Tibial artery (tissue), 4 donors: ENCODE results near the gene KYNU.
"Not testable (repeated sequence)": the region's sequence is repeated elsewhere in the genome, so short reads cannot be mapped to it uniquely, and the experiment has no call there.

Experiments
- DNase-seq, 2 donors: peaks; one replicate each; pipeline ENCODE4 v3.0.0-alpha.2; 2019
- H3K27ac ChIP-seq, 2 donors: fragments of 200-600 bp; sonication (generic) in 1 of 2; 1 replicate in 1 of 2; 2 replicates in 1 of 2; pipeline ENCODE4 v1.5.1; 2018 to 2019; ENCODE audit warnings: mild to moderate bottlenecking in 1 of 2
- H3K27me3 ChIP-seq, 2 donors: fragments of 200-600 bp; sonication (generic) in 1 of 2; one replicate each; pipeline versions ENCODE4 v1.5.1 to v1.6.0; 2016 to 2019
- H3K36me3 ChIP-seq, 3 donors: fragments of 200-600 bp; sonication (generic) in 2 of 3; one replicate each; pipeline ENCODE4 v1.5.1; 2016 to 2019; ENCODE audit warnings: mild to moderate bottlenecking in 2 of 3
- H3K4me1 ChIP-seq, 4 donors: fragments of 200-600 bp; sonication (generic) in 2 of 4; 1 replicate in 3 of 4; 2 replicates in 1 of 4; pipeline ENCODE4 v1.5.1; 2016 to 2019
- H3K4me3 ChIP-seq, 2 donors: fragments of 200-600 bp; sonication (generic) in 1 of 2; 1 replicate in 1 of 2; 2 replicates in 1 of 2; pipeline ENCODE4 v1.5.1; 2018 to 2019; ENCODE audit warnings: mild to moderate bottlenecking in 2 of 2
- H3K9me3 ChIP-seq, 3 donors: fragments of 200-600 bp; sonication (generic) in 1 of 3; one replicate each; pipeline ENCODE4 v1.5.1; 2016 to 2019
- CTCF ChIP-seq, 2 experiments: fragments of 200-600 bp in 1 of 2; fragments of 450-650 bp in 1 of 2; IDR thresholded peaks; one replicate each; pipeline ENCODE4 v1.5.1; 2017 to 2019; ENCODE audit warnings: antibody characterized with exemption in 2 of 2, mild to moderate bottlenecking in 1 of 2, moderate library complexity in 1 of 2
- intact Hi-C: fragments of 100-400 bp; cut with DNase I; formaldehyde crosslinking; loops from one replicate; pipeline ENCODE4 v1.15.0; 2023; ENCODE audit warnings: low total_unique reads

KYNU gene

GRCh38 chr2:143029141-143029540 lies 151.7 kb downstream of the KYNU start:
- no peak for DNase-seq
- H3K27ac ChIP-seq = no peak overlapping the region
- TF ChIP-seq CTCF (IDR thresholded peaks at IDR 0.05) = no peak
- intact Hi-C loops = no loop called here
- peaks cover 0 to 7% of the 10 kb centered on the region in 2 donors for H3K27me3 ChIP-seq
- H3K36me3 ChIP-seq = no peaks in the 10 kb centered on the region
- no peaks in the 10 kb centered on the region for H3K9me3 ChIP-seq
- peaks cover 0 to 6% (median 0%) of the 10 kb centered on the region in 4 donors for H3K4me1 ChIP-seq
- no peak overlapping the region for H3K4me3 ChIP-seq

GRCh38 chr2:143030127-143030526 lies 152.7 kb downstream of the KYNU start:
- intact Hi-C loops = no loop called here
- Histone ChIP-seq H3K36me3 (no peaks in the 10 kb centered on the region), H3K9me3 (no peaks in the 10 kb centered on the region), H3K27ac (no peak overlapping the region), H3K4me1 (peaks cover 0 to 6% (median 0%) of the 10 kb centered on the region in 4 donors), H3K4me3 (no peak overlapping the region), H3K27me3 (peaks cover 0 to 7% of the 10 kb centered on the region in 2 donors)
- TF ChIP-seq CTCF (IDR thresholded peaks at IDR 0.05) = no peak
- DNase-seq = no peak

GRCh38 chr2:143034292-143035074 lies 157.0 kb downstream of the KYNU start:
- H3K9me3 ChIP-seq = no peaks in the 10 kb centered on the region
- intact Hi-C loops = no loop called here
- TF ChIP-seq CTCF (IDR thresholded peaks at IDR 0.05) = peak; percentile 91
- no peaks in the 10 kb centered on the region for H3K27me3 ChIP-seq
- DNase-seq = peak in 1 of 2 donors; percentile 50
- H3K4me1 ChIP-seq = no peaks in the 10 kb centered on the region
- no peak overlapping the region for H3K4me3 ChIP-seq
- no peaks in the 10 kb centered on the region for H3K36me3 ChIP-seq
- no peak overlapping the region for H3K27ac ChIP-seq

GRCh38 chr2:143051465-143051864 lies 174.0 kb downstream of the KYNU start:
- intact Hi-C loops = no loop called here
- Histone ChIP-seq H3K4me1 (no peaks in the 10 kb centered on the region), H3K4me3 (no peak overlapping the region), H3K36me3 (no peaks in the 10 kb centered on the region), H3K9me3 (no peaks in the 10 kb centered on the region), H3K27ac (no peak overlapping the region), H3K27me3 (no peaks in the 10 kb centered on the region)
- no peak for TF ChIP-seq CTCF (IDR thresholded peaks at IDR 0.05)
- no peak for DNase-seq

- intact Hi-C loops, H3K4me3 ChIP-seq, DNase-seq, H3K9me3 ChIP-seq, H3K4me1 ChIP-seq, H3K27ac ChIP-seq, H3K36me3 ChIP-seq, H3K27me3 ChIP-seq: not testable (repeated sequence)
These were observed 176.0 kb downstream of the KYNU start for GRCh38 chr2:143053437-143053836.

GRCh38 chr2:143056550-143056949 lies 179.1 kb downstream of the KYNU start:
- no peak overlapping the region for H3K27ac ChIP-seq
- H3K4me1 ChIP-seq = no peaks in the 10 kb centered on the region
- no peaks in the 10 kb centered on the region for H3K9me3 ChIP-seq
- H3K4me3 ChIP-seq = no peak overlapping the region
- H3K27me3 ChIP-seq = no peaks in the 10 kb centered on the region
- intact Hi-C loops = no loop called here
- TF ChIP-seq CTCF (IDR thresholded peaks at IDR 0.05) = no peak
- H3K36me3 ChIP-seq = no peaks in the 10 kb centered on the region
- no peak for DNase-seq
